GM21786 (cell line): ENCODE results near the gene PCNX1.
"Not testable (repeated sequence)": the region's sequence is repeated elsewhere in the genome, so short reads cannot be mapped to it uniquely, and the experiment has no call there.

Source experiments
- ATAC-seq: cut with Tn5 transposase; IDR thresholded peaks from one replicate; pipeline ENCODE4 v1.9.1; 2021; ENCODE audit not compliant: unreplicated experiment

PCNX1 gene

GRCh38 chr14:70907176-70907995, at the start of gene PCNX1:
Gene PCNX1 (plus strand): TSS chr14:70907459. CDS start chr14:70907851, 392 bp downstream.
- peak; percentile 64 for ATAC-seq

- ATAC-seq: no peak
These were observed 49.8 kb upstream of the PCNX1 start for GRCh38 chr14:70857496-70857890.

GRCh38 chr14:70858641-70859040, 48.6 kb upstream of the PCNX1 start:
- no peak for ATAC-seq

GRCh38 chr14:70866992-70867391, 40.3 kb upstream of the PCNX1 start:
- not testable (repeated sequence) for ATAC-seq

- ATAC-seq: no peak
These were observed 36.3 kb upstream of the PCNX1 start for GRCh38 chr14:70871001-70871400.

GRCh38 chr14:70871863-70872677, 35.2 kb upstream of the PCNX1 start:
- ATAC-seq: no peak

GRCh38 chr14:70872678-70873020, 34.6 kb upstream of the PCNX1 start:
- no peak for ATAC-seq

- no peak for ATAC-seq
These were observed 33.6 kb upstream of the PCNX1 start for GRCh38 chr14:70873627-70874026.

GRCh38 chr14:70875811-70876460, 31.3 kb upstream of the PCNX1 start:
- ATAC-seq: not testable (repeated sequence)

- ATAC-seq: no peak
These were observed 27.8 kb upstream of the PCNX1 start for GRCh38 chr14:70879448-70879847.

GRCh38 chr14:70880888-70881287, 26.4 kb upstream of the PCNX1 start:
- not testable (repeated sequence) for ATAC-seq

GRCh38 chr14:70881549-70882177, 25.6 kb upstream of the PCNX1 start:
- peak; percentile 58 for ATAC-seq

GRCh38 chr14:70882776-70883492, 24.3 kb upstream of the PCNX1 start:
- ATAC-seq: no peak

- no peak for ATAC-seq
These were observed 22.5 kb upstream of the PCNX1 start for GRCh38 chr14:70884595-70885342.

- no peak for ATAC-seq
These were observed 21.8 kb upstream of the PCNX1 start for GRCh38 chr14:70885343-70886022.

GRCh38 chr14:70886421-70887206, 20.6 kb upstream of the PCNX1 start:
- peak; percentile 44 for ATAC-seq

GRCh38 chr14:70887207-70887681, 20.0 kb upstream of the PCNX1 start:
- ATAC-seq: peak; percentile 42
